Astrocyte of the hippocampus (primary cell): ENCODE measurements around the gene LTBP2.

Experiments used
- DNase-seq: peaks from one replicate; pipeline ENCODE4 v3.0.0; 2011; ENCODE audit warnings: low read depth, low spot score

Gene LTBP2

DNA sequence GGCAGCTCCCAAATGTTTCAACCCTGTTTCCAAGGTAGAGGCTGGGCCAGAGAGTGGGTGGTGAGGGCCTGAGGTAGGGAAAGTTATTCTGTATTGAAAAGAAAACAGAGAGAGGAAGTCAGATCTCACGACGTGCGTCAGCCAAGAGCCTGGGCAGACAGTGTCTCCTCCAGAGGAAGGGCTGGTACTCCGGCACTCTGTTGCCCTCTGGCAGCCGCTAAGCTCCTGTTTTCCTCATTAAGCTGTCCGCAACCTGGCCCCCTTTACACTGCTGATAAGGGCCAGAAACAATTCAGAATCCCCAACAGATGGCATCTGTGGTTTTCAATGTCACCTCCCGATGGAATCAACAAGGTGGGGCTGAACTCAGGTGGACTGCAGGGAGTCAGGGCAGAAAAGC lies 26.0 kb upstream of the LTBP2 start:
- DNase-seq, result no peak

DNA sequence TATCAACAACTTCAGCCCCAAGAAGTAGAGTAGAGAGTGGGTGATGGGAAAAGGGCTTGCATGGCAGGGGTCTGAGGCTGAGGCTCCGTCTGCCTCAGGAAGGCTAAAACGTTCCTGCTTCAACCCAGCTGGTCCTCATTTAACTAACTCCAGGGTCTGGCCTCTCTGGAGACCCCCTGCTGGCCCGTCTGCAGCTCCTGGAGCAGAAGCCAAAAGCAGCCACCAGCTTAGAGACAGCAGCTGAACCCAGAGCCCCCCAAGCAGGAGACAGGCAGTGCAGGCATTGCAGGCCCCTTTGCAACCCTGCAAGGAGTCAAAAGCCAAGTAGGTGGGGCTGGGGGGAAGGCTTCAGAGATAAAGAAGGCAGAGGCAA lies 25.1 kb upstream of the LTBP2 start:
- no peak for DNase-seq

- peak; percentile 50 for DNase-seq
Observed at GRCh38 chr14:74636424-74637177, 24.6 kb upstream of the LTBP2 start.

- no peak for DNase-seq
Observed at GRCh38 chr14:74635847-74636246, 23.8 kb upstream of the LTBP2 start.

DNA sequence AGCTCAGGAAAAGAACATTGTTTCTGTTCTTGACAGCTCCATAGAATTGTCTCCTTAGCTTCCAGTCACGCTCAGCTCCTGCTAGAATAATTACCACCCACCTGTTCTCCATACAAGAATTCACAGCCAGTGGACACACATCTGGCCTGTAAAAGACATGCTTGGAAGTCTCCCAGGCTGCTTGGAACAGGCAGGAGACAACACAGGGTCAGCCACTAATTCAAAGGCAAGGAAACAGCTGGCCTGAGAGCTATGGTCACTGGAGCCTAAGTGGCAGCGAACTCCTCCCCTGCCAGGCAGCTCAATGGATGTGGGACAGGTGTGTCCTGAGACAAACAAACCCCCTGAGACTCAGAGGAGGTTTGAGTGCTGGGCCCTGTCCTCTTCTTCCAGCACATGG lies 22.9 kb upstream of the LTBP2 start:
- DNase-seq, result no peak

DNA sequence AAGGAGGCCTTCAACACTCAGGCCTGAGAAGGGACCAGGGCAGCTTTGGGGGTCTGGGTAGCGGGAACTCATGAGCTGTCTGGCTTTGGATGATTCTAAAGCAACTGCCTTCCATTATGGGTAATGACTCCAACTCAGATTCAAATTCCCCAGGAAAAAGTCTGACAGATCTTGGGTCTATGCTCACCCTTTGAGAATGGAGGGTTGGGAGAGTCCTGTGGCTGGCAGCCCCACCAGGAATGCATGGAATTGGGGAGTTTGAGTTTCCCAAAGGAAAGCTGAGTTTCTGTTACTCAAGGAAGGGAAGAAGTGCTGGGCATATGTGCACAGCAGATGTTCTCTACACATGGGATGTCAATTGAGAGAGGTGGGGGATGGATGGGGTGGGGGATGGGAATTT lies 22.4 kb upstream of the LTBP2 start:
- peak; percentile 53 for DNase-seq

- DNase-seq, result no peak
Observed at GRCh38 chr14:74630881-74631690, 19.0 kb upstream of the LTBP2 start.

DNA sequence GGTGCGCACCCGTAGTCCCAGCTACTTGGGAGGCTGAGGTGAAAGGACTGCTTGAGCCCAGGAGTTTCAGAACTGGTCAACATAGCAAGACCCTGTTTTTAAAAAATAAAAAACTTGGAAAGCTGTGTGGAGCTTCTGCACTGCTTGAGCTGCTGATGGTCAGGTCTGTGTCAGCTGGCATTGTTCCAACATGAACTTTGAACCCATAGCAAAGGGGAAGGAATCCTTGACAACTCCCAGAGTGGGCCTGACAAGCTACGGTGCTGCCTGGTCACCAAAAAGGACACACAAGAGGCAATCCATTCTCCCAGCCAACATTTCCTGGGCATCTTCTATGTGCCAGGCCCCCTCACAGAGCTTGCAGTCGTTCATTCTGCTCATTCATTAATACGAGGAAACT lies 16.4 kb upstream of the LTBP2 start:
- no peak for DNase-seq

- no peak for DNase-seq
Observed at GRCh38 chr14:74627076-74627475, 15.0 kb upstream of the LTBP2 start.

DNA sequence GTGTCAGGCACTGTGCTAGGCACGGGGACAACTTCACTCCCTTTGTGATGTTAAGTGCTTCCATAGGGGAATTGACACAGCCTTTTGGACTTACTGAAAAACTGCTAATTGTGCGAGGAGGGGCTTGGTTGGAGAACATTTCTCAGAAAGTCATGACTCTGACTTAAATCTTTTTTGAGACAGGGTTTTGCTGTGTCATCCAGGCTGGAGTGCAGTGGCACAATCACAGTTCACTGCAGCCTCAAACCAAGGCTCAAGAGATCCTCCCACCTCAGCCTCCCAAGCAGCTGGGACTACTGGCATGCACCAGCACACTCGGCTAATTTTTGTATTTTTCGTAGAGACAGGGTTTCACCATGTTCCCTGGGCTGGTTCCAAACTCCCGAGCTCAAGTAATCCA lies 10.2 kb upstream of the LTBP2 start:
- no peak for DNase-seq

- DNase-seq, result no peak
Observed at GRCh38 chr14:74621556-74621955, 9.5 kb upstream of the LTBP2 start.

DNA sequence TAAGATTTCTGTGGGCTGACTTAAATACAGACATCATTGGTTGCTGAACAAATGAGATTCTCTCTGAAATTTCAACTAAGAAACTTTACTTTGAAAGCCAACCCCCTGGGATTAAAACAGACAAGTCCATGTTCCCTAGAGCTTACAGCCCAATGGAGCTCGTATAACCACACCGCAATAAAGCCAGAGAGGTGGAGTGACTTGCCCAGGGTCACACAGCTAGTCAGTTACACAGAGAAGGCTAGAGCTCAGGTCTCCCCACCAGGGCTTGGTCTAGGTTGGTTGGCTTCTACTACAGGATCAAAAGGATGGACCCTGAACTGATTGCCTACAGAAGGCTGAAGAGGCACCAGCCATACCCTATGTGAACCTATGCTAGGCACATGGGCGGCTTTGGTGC lies 8.9 kb upstream of the LTBP2 start:
- DNase-seq, result no peak

DNA sequence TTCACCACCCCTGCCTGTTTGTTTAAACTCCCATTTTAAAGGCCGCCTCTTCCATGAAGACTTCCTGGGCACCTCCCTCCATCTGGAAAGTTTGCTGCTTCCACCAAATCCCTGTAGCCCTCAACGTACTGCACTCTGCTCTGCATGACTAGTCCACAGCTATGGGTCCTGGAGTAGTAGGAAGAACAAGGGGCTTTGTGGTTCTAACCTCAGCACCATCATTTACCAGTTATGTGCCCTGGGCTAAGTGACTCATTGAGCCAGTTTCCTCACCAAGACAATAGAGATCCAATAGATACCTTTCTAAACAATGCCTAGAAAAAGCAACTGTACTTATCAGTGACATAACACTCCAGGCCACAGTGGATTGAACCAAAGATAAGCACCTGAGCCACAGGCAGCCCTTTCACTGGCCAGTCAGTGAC lies 8.5 kb upstream of the LTBP2 start:
- DNase-seq, result peak; percentile 95

- DNase-seq, result peak; percentile 98
Observed at GRCh38 chr14:74619672-74620131, 7.7 kb upstream of the LTBP2 start.

DNA sequence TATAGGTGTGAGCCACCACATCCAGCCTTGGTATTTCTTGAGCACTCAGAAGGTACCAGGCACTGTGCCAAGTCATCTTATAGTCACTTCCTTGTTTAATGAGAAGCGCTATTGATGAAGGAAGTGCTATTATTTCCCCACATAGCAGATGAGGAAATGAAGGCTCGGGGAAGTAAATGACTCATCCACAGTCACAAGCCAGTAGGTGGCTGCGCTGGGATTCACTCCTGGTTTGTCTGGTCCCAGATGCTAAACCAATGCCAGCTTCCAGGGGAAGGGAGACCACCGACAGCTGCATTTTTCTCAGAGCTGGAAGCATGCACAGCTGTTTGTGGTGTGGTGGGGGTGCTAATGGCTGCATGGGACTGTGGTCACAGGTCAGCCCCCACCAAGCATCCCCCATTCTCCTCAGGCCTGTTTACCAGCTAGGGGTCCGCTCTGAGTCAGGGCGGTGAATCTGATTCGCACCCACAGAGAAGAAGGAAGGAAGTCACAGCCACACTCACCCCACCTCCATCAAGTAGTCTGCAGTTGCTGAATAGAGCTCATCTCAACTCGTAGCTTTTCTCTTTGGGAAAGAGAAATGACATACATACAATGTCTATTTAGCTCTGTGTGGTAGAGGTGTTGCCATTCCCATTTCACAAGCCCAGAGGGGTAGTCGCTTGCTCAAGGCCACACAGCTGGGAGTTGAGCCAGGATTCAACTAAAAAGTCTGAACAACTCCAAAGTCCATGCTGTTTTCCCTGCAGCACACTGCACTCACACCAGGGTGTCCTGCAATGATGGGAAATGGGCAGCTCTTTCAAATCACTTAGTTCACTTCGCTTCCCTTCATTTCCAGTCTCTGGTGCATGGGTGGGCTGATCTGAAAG lies 6.3 kb upstream of the LTBP2 start:
- DNase-seq, result peak; percentile 63

DNA sequence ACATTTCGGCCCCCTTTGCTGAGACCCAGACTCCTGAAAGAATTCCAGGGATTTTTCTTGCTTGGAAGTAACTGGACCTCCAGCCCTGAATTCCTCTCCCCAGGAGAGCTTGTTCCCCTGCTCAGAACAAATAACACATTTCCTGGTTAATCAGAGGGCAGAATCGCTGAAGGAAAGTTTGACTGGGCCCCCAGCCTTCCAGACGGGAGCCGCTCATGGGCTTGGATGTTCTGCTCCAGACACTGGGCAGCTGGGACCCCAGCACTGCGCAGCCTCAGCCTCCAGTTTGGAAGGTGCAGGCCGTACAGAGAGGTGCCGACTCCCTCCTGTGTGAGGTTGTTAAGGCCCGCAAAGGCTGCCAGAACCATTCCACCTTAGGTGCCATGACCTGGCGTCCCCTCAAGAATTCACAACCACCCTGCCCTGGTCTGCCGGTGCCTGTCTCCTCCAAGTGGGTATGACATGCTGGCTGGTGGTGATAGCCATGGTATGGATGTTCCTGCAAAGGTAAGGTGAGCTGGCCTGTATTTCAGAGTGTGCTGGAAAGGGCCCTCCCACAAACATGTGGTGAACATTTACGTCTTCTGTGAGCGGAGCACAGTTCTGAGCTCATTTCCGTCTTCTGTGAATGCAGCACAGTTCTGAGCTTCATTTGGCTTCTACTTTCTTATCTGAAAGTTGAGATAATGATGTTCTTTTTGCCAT lies 5.1 kb upstream of the LTBP2 start:
- DNase-seq, result peak; percentile 85

DNA sequence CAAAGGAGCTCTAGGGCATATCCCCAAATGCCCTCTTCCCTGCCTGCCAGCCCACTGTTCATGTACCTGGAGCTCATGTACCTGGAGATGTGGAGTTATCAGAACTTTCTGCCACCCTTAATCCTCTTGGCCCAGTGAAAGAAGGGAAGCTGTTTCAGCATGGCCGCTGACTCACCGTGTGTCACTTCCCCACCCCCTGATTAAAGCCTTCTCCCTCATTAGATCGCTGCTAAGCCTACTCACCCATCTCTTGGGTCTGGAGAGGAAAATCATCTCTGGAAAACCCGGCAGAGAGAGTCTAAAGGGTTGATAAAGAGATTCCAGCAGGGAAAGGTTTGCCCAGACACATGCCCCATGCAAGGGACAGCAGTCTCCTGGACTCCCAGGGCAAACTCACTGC lies 4.5 kb upstream of the LTBP2 start:
- peak; percentile 91 for DNase-seq

GRCh38 chr14:74615735-74616134 lies 3.7 kb upstream of the LTBP2 start:
- DNase-seq, result no peak

DNA sequence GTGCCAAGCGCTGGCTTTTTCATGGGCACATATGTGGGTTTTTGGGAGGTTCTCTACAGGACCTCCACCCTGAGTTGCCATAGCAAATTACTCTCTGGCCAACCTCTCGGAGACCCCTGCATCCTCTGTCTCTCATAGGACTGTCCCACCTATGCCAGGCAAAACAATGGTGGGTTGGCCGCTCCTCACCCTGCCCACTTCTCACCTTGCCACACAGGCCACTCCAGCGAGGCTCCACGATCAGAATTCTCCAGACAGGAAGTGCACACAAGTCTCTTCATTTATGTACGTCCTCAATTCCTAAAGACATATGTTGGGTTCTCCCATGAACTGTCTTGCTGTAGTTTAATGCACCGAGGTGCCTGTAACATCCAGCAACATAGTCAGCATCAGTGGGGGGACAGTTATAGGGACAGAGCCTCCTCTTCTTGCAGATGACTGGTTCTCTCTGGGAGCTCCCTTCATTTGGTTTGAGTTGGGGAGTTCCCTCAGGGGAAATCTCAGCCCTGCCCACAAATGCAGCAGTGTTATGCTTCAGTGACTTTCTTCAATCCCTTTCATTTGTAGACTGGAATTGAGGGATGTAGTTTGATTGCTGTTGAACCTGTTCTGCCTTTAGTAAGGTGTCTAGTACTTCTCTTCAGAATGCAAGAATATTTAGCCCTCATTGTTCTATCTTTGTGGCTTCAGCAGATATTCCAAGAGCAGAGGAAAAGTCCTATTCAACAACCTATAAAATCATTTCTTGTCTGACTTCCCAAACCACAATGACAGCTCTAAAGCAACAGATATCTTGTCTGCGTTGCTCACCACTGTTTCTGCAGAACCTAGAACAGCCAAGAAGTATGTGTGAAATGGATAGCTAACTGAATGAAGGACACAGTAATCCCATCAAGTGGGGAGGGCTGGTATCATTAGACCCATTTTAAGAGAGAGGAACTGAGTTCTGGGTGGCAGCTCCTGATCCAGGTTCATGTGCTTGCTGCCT lies 2.8 kb upstream of the LTBP2 start:
- DNase-seq, result no peak

DNA sequence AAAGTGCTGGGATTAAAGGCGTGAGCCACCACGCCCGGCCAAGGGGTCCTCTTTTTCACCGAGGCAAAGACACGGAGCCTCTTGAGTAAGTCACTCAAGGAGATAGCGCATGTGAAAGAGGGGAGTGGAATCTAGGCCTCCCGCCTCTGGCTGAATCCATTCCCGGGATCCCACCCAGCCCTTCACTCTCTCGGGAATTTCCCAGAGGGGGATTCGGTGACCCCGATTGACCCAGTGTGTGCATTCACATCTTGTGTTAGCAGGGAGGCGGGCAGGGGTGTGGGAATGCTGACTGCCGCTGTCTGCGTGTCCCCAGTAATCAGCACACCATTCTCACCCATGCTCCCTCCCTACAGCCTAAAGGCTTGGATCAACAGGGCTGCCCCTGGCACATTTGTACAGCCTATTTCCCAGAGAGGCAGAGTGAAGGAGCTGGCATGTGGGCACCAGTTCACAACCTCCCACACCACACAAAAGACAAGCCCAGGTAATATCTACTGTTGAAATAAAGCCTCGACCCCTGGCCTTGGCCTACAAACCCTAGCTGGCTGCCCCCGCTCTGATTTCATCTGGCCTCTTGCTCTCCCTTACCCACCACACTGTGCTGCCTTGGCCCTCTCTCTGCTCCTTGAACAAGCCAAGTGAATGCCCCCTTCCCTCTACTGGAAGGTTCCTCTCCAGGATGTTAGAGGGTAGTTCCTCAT lies 1.3 kb upstream of the LTBP2 start:
- DNase-seq, result no peak
